Smooth muscle cell of trachea (primary cell): ENCODE measurements around the gene GNA14. TPM values are rescaled to one million over a fixed set of nuclear protein-coding genes. Genes with fewer than 3 reads are reported as not detected.

Source experiments
- total RNA-seq: library from RNA; depleted of rRNA; stranded (reverse); fragments of >200 nt; gene quantifications from 2 replicates; pipeline ENCODE4 v1.2.1, GENCODE V29; 2014

Gene GNA14
- 0.15 and 0.50 TPM in 2 replicates for total RNA-seq

GRCh38 chr9:77648234-77649108, at the start of gene GNA14:
TSS of gene GNA14 (minus strand) at chr9:77648322. CDS start at chr9:77647793, 529 bp downstream.

